ENCODE data around the gene PCYT2.
"Not testable (repeated sequence)": the region's sequence is repeated elsewhere in the genome, so short reads cannot be mapped to it uniquely, and the experiment has no call there.

DNA sequence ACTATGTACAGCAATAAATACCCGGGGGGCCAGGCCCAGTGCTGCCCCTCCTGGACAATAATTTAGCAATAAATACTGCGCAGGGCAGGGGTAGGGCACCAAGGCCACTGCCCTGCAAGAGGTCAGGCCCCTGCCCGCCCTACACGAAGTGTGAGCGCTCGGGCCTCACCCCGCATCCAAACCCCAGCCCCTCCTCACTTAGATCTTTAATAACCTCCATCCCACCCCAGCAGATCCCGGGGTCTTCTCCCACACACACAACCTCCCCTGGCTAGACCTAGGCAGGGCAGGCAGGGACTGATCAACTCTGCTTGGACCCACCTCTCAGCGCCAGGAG, 7.1 kb upstream of the PCYT2 start:
- TF ChIP-seq CTCF, POLR2A (IDR thresholded peaks at IDR 0.05): not testable (repeated sequence)

Measured in right lobe of liver (tissue), 4 donors.